PC-9 (cell line): ENCODE results near the gene MTG2.

Source experiments
- EZH2 ChIP-seq: fragments of 200-600 bp; sonication (generic); IDR thresholded peaks from 2 replicates; pipeline ENCODE4 v1.8.0; 2017; ENCODE audit warnings: antibody characterized with exemption, low read depth
- TF ChIP-seq, protein P1 (sequence below): fragments of 200-600 bp; sonication (generic); conservative IDR thresholded peaks from 2 replicates; pipeline ENCODE4 v1.6.1; 2017; ENCODE audit warnings: mixed run types, antibody characterized with exemption, mild to moderate bottlenecking, moderate library complexity

GRCh38 chr20:62240020-62240685 is 57.3 kb downstream of the MTG2 start:
- TF ChIP-seq, protein P1, sequence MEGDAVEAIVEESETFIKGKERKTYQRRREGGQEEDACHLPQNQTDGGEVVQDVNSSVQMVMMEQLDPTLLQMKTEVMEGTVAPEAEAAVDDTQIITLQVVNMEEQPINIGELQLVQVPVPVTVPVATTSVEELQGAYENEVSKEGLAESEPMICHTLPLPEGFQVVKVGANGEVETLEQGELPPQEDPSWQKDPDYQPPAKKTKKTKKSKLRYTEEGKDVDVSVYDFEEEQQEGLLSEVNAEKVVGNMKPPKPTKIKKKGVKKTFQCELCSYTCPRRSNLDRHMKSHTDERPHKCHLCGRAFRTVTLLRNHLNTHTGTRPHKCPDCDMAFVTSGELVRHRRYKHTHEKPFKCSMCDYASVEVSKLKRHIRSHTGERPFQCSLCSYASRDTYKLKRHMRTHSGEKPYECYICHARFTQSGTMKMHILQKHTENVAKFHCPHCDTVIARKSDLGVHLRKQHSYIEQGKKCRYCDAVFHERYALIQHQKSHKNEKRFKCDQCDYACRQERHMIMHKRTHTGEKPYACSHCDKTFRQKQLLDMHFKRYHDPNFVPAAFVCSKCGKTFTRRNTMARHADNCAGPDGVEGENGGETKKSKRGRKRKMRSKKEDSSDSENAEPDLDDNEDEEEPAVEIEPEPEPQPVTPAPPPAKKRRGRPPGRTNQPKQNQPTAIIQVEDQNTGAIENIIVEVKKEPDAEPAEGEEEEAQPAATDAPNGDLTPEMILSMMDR = no peak
- TF ChIP-seq EZH2 = no peak
